Gastroesophageal sphincter (tissue), 4 donors: ENCODE measurements around the gene BBS7. TPM values are rescaled to one million over a fixed set of nuclear protein-coding genes. Genes with fewer than 3 reads are reported as not detected.

Experiments used
- ATAC-seq: fragments of 150-250 bp; one replicate; pipeline ENCODE4 v1.9.1; 2016; ENCODE audit warnings: mild to moderate bottlenecking, moderate library complexity
- H3K27ac ChIP-seq, 4 donors: fragments of 200-600 bp; sonication (generic) in 3 of 4; 1 replicate in 3 of 4; 2 replicates in 1 of 4; pipeline ENCODE4 v1.5.1; 2016 to 2019
- H3K27me3 ChIP-seq: fragments of 200-600 bp; sonication (generic); one replicate; pipeline ENCODE4 v1.5.1; 2019
- H3K36me3 ChIP-seq, 2 donors: fragments of 200-600 bp; sonication (generic); one replicate each; pipeline ENCODE4 v1.5.1; 2019; ENCODE audit warnings: control low read depth in 1 of 2
- H3K4me1 ChIP-seq, 3 donors: fragments of 200-600 bp; sonication (generic); 1 replicate in 2 of 3; 2 replicates in 1 of 3; pipeline ENCODE4 v1.5.1; 2016 to 2019; ENCODE audit warnings: control low read depth in 2 of 3
- H3K4me3 ChIP-seq, 2 donors: fragments of 200-600 bp; sonication (generic); one replicate each; pipeline ENCODE4 v1.5.1; 2019; ENCODE audit warnings: mild to moderate bottlenecking in 1 of 2, moderate library complexity in 1 of 2
- H3K9me3 ChIP-seq, 3 donors: fragments of 200-600 bp; sonication (generic); one replicate each; pipeline ENCODE4 v1.5.1; 2017 to 2019; ENCODE audit warnings: control low read depth in 2 of 3
- CTCF ChIP-seq, 4 experiments: fragments of 200-600 bp in 2 of 4; fragments of 450-650 bp in 2 of 4; sonication (generic) in 1 of 4; IDR thresholded peaks; one replicate each; pipeline ENCODE4 v1.5.1; 2017 to 2019; ENCODE audit warnings: antibody characterized with exemption in 4 of 4, mild to moderate bottlenecking in 2 of 4, moderate library complexity in 2 of 4
- EP300 ChIP-seq: sonication (generic); formaldehyde crosslinking; IDR thresholded peaks from one replicate; pipeline ENCODE4 v1.6.1; 2017; ENCODE audit warnings: antibody characterized with exemption, mild to moderate bottlenecking
- POLR2A ChIP-seq, 2 donors: fragments of 450-650 bp; IDR thresholded peaks; one replicate each; pipeline ENCODE4 v1.6.1; 2017; ENCODE audit warnings: antibody characterized with exemption in 2 of 2, mild to moderate bottlenecking in 2 of 2, moderate library complexity in 1 of 2
- POLR2AphosphoS5 ChIP-seq: sonication (generic); formaldehyde crosslinking; IDR thresholded peaks from one replicate; pipeline ENCODE4 v1.6.1; 2017; ENCODE audit warnings: antibody characterized with exemption
- WGBS, 2 donors: methylation state at CpG; one replicate each; pipeline ENCODE4 v1.1.5; 2018; ENCODE audit warnings: low coverage in 1 of 2; 5-methylcytosine and 5-hydroxymethylcytosine counted together
- total RNA-seq, 4 donors: library from RNA; depleted of rRNA; stranded (reverse); fragments of >200 nt; gene quantifications; one replicate each; pipeline ENCODE4 v1.1.0, GENCODE V29; 2016

The BBS7 gene
- total RNA-seq, 4 donors from 2014 or later, result 13.3 to 23.1 (median 20.4) TPM

- H3K9me3 ChIP-seq, result no peaks in the 10 kb centered on the region
- no peaks in the 10 kb centered on the region for H3K4me1 ChIP-seq
- TF ChIP-seq CTCF (IDR thresholded peaks at IDR 0.05) (no peak), POLR2A (IDR thresholded peaks at IDR 0.05) (no peak)
- no peak for ATAC-seq
- 60 to 67% methylated on average over 2 of the region's 4 CpGs for WGBS, 2 donors
- H3K36me3 ChIP-seq, result no peaks in the 10 kb centered on the region
- H3K4me3 ChIP-seq, result no peak overlapping the region
- H3K27me3 ChIP-seq, result peaks cover 8% of the 10 kb centered on the region
- no peak overlapping the region for H3K27ac ChIP-seq
These were observed 6.9 kb upstream of the BBS7 start for GRCh38 chr4:121877041-121877773.

- ATAC-seq, result no peak
- no peaks in the 10 kb centered on the region for H3K9me3 ChIP-seq
- no peak overlapping the region for H3K27ac ChIP-seq
- WGBS, 2 donors, result 81% methylated on average over 4 of the region's 6 CpGs; no CpG with 5 or more reads in 1 of the 2 donors
- H3K27me3 ChIP-seq, result peaks cover 8% of the 10 kb centered on the region
- no peak overlapping the region for H3K4me3 ChIP-seq
- peaks cover 0 to under 1% (median 0%) of the 10 kb centered on the region in 3 donors for H3K4me1 ChIP-seq
- no peak for TF ChIP-seq EP300
- no peak for TF ChIP-seq POLR2AphosphoS5
- no peak for TF ChIP-seq CTCF (IDR thresholded peaks at IDR 0.05)
- TF ChIP-seq POLR2A (IDR thresholded peaks at IDR 0.05), result no peak
- H3K36me3 ChIP-seq, result no peaks in the 10 kb centered on the region
These were observed 5.8 kb upstream of the BBS7 start for GRCh38 chr4:121876070-121876469.

GRCh38 chr4:121875652-121876051 lies 5.4 kb upstream of the BBS7 start:
- H3K9me3 ChIP-seq, result no peaks in the 10 kb centered on the region
- no peak for ATAC-seq
- TF ChIP-seq EP300, result no peak
- no peak for TF ChIP-seq CTCF (IDR thresholded peaks at IDR 0.05)
- no peak for TF ChIP-seq POLR2AphosphoS5
- TF ChIP-seq POLR2A (IDR thresholded peaks at IDR 0.05), result no peak
- H3K27me3 ChIP-seq, result peaks cover 8% of the 10 kb centered on the region
- no peak overlapping the region for H3K4me3 ChIP-seq
- no peak overlapping the region for H3K27ac ChIP-seq
- H3K36me3 ChIP-seq, result no peaks in the 10 kb centered on the region
- WGBS, 2 donors, result 10 to 84% methylated on average over 1 to 2 of the region's 2 CpGs
- peaks cover 0 to 5% (median 0%) of the 10 kb centered on the region in 3 donors for H3K4me1 ChIP-seq

GRCh38 chr4:121873604-121874003 lies 3.3 kb upstream of the BBS7 start:
- TF ChIP-seq CTCF (IDR thresholded peaks at IDR 0.05) (no peak), POLR2A (IDR thresholded peaks at IDR 0.05) (no peak), POLR2AphosphoS5 (no peak), EP300 (no peak)
- 47 to 69% methylated on average over 2 to 3 of the region's 3 CpGs for WGBS, 2 donors
- Histone ChIP-seq H3K36me3 (no peaks in the 10 kb centered on the region), H3K9me3 (no peaks in the 10 kb centered on the region), H3K4me3 (no peak overlapping the region), H3K27ac (no peak overlapping the region), H3K27me3 (peaks cover 8% of the 10 kb centered on the region), H3K4me1 (peaks cover 0 to 15% (median 4%) of the 10 kb centered on the region in 3 donors)
- no peak for ATAC-seq

GRCh38 chr4:121863799-121864198 lies 6.5 kb downstream of the BBS7 start:
- Histone ChIP-seq H3K36me3 (peaks cover 0 to 54% of the 10 kb centered on the region in 2 donors), H3K27ac (no peak overlapping the region)
- WGBS, 2 donors, result 60 to 77% methylated on average over 1 to 7 of the region's 7 CpGs

More at GRCh38 chr4:121863799-121864198, 6.5 kb downstream of the BBS7 start:
- Histone ChIP-seq H3K4me3 (no peak overlapping the region), H3K4me1 (peaks cover 0 to 1% (median 0%) of the 10 kb centered on the region in 3 donors), H3K27me3 (no peaks in the 10 kb centered on the region), H3K9me3 (no peaks in the 10 kb centered on the region)
- ATAC-seq, result no peak
- TF ChIP-seq POLR2A (IDR thresholded peaks at IDR 0.05) (no peak), POLR2AphosphoS5 (no peak), EP300 (no peak)
